ENCODE data around the gene NSUN4.
A peak's percentile ranks its signal among the peaks of the same experiment; 100 is the strongest.

The NSUN4 gene

GRCh38 chr1:46301406-46301807 is 39.2 kb upstream of the NSUN4 start:
- Histone ChIP-seq H3K27ac (replicated peaks) (peak overlapping the region; percentile 98), H3K27me3 (ENCODE audit: insufficient read depth, poor library complexity, severe bottlenecking) (no peaks in the 10 kb centered on the region), H3K4me3 (replicated peaks; ENCODE audit: insufficient read depth, low read length) (peak overlapping the region; percentile 82)
- DNase-seq (ENCODE audit: low read depth in 1 of 2, low spot score in 1 of 2) = no peak
- TF ChIP-seq POLR2AphosphoS5 (IDR thresholded peaks at IDR 0.05; ENCODE audit: low read depth) = no peak
- no peak for TF ChIP-seq SPI1 (IDR thresholded peaks at IDR 0.05; ENCODE audit: borderline replicate concordance, low read depth)
- TF ChIP-seq GABPA (IDR thresholded peaks at IDR 0.05; ENCODE audit: low read depth) = no peak
- no peak for TF ChIP-seq CTCF (IDR thresholded peaks at IDR 0.05; ENCODE audit: insufficient read depth, low read length)
- no peak for TF ChIP-seq REST (IDR thresholded peaks at IDR 0.05; ENCODE audit: insufficient replicate concordance, low read depth)

DNA sequence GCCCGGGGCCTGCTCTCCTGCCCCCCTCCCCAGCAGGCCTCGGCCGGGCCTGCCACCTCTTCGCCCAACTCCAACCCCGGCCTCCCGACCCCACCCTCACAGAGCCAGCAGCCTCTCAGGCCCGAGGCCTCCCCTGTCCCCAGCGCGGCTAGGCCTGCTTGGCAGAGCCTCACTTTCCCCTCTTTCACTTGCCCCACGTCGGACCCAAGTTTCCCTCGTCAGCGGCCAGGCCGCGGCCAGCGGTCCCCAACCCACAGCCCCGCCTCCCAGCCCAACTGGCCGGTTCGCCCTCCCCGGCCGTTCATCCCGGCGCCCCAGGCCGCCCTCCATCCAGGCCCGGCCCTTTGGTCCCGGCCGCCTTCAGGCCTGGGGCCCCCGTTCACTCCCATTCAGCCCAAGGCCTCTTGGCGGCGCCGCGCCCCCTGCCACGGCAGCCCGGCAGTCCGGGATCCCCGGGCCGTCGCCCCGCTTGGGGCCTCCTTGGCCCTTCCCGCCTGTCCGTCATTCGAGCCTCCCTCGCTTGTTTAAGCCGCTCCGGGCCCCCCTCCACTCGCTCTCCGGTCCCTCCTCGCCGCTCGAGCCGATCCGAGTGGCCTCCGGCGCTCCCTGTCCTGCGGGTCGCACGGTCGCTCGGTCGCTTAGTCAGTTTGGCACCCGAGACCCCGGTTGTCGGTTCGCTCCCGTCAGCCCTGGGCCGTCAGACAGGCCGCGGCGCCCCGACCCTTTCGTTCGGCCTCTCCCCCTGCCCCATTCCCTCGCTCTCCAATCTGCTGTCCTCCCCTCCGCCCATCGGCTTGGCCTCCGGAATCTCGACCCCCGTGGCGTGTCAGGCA is 38.6 kb upstream of the NSUN4 start:
- Histone ChIP-seq H3K27me3 (ENCODE audit: insufficient read depth, poor library complexity, severe bottlenecking) (no peaks in the 10 kb centered on the region), H3K4me3 (replicated peaks; ENCODE audit: insufficient read depth, low read length) (peak overlapping the region; percentile 82), H3K27ac (replicated peaks) (peak overlapping the region; percentile 98)
- DNase-seq (ENCODE audit: low read depth in 1 of 2, low spot score in 1 of 2) = peak in 1 of 2 experiments; percentile 64
- TF ChIP-seq REST (IDR thresholded peaks at IDR 0.05; ENCODE audit: insufficient replicate concordance, low read depth) = no peak
- no peak for TF ChIP-seq GABPA (IDR thresholded peaks at IDR 0.05; ENCODE audit: low read depth)
- TF ChIP-seq SPI1 (IDR thresholded peaks at IDR 0.05; ENCODE audit: borderline replicate concordance, low read depth) = no peak
- no peak; the same call in 1 of the 2 replicates for TF ChIP-seq POLR2AphosphoS5 (IDR thresholded peaks at IDR 0.05; ENCODE audit: low read depth)
- TF ChIP-seq CTCF (IDR thresholded peaks at IDR 0.05; ENCODE audit: insufficient read depth, low read length) = no peak

DNA sequence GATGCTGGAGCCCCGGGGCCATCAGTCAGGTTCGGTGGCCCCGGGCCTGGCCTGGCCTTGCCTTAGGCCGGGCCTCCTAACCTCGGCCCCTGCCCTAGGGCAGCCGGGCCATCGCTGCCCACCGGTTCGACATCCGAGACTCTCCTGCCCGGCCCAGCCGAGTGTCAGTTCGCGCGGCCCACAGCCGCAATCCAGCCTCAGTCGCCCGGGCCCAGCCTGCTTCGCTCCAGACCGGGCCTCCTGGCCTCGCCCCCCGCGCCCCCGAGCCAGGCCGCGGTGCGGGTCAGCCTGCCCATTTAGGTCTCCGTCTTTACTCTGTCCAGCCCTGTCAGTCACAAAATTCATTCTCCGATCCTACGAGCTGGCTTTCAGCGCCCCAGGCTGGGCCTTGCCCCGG is 38.0 kb upstream of the NSUN4 start:
- peak overlapping the region; percentile 82 for H3K4me3 ChIP-seq (replicated peaks; ENCODE audit: insufficient read depth, low read length)
- DNase-seq (ENCODE audit: low read depth in 1 of 2, low spot score in 1 of 2) = peak in 1 of 2 experiments; percentile 13
- H3K27ac ChIP-seq (replicated peaks) = peak overlapping the region; percentile 98
- no peaks in the 10 kb centered on the region for H3K27me3 ChIP-seq (ENCODE audit: insufficient read depth, poor library complexity, severe bottlenecking)
- TF ChIP-seq REST (IDR thresholded peaks at IDR 0.05; ENCODE audit: insufficient replicate concordance, low read depth) = no peak
- TF ChIP-seq CTCF (IDR thresholded peaks at IDR 0.05; ENCODE audit: insufficient read depth, low read length) = no peak
